Nucleus accumbens (tissue), 56 donors: ENCODE data around the gene TOM1.

ENCODE experiments used
- DNase-seq, 56 donors: peaks; one replicate each; lab custom pipeline; 2025; lab: John Stamatoyannopoulos, UW

TOM1 gene

GRCh38 chr22:35299673-35300499, at the start of gene TOM1:
TOM1 (plus strand) TSS chr22:35299894; CDS start chr22:35299929, 35 bp downstream.
- DNase-seq: peak; percentile 85 to 100 (median 97)

GRCh38 chr22:35250156-35250555, 49.5 kb upstream of the TOM1 start:
- no peak for DNase-seq

GRCh38 chr22:35253946-35254345, 45.7 kb upstream of the TOM1 start:
- DNase-seq: no peak

GRCh38 chr22:35257002-35257320, 42.7 kb upstream of the TOM1 start:
- no peak for DNase-seq

GRCh38 chr22:35257321-35258190, 42.1 kb upstream of the TOM1 start, which contains the start of gene HMGXB4:
HMGXB4 (plus strand) TSS chr22:35257493; CDS start chr22:35262391, 4,898 bp downstream.
- peak in 55 of 56 donors; percentile 16 to 89 (median 80) for DNase-seq

GRCh38 chr22:35258191-35258988, 41.3 kb upstream of the TOM1 start:
- DNase-seq: peak in 7 of 56 donors; percentile 1 to 35 (median 6)

- no peak for DNase-seq
Observed at GRCh38 chr22:35264986-35265385, 34.7 kb upstream of the TOM1 start.

- DNase-seq: no peak
Observed at GRCh38 chr22:35266277-35266676, 33.4 kb upstream of the TOM1 start.

GRCh38 chr22:35269630-35270029, 30.1 kb upstream of the TOM1 start:
- no peak for DNase-seq

GRCh38 chr22:35274154-35274871, 25.4 kb upstream of the TOM1 start:
- no peak for DNase-seq

- no peak for DNase-seq
Observed at GRCh38 chr22:35275580-35275979, 24.1 kb upstream of the TOM1 start.

GRCh38 chr22:35276019-35276418, 23.7 kb upstream of the TOM1 start:
- DNase-seq: no peak

- no peak for DNase-seq
Observed at GRCh38 chr22:35288116-35288515, 11.6 kb upstream of the TOM1 start.

GRCh38 chr22:35292786-35293185, 6.9 kb upstream of the TOM1 start:
- no peak for DNase-seq

GRCh38 chr22:35296051-35296450, 3.6 kb upstream of the TOM1 start:
- no peak for DNase-seq

GRCh38 chr22:35299217-35299672, 449 bp upstream of the TOM1 start:
- peak in 12 of 56 donors; percentile 46 to 71 (median 60) for DNase-seq

- DNase-seq: peak in 1 of 56 donors; percentile 14
Observed at GRCh38 chr22:35301372-35301874, 1.7 kb downstream of the TOM1 start.

GRCh38 chr22:35303029-35303624, 3.4 kb downstream of the TOM1 start:
- DNase-seq: no peak

GRCh38 chr22:35305525-35306070, 5.9 kb downstream of the TOM1 start:
- DNase-seq: no peak
